Fibroblast of skin of left quadriceps (primary cell): ENCODE results near the gene MGMT.

Experiments
- DNase-seq, 2 experiments: peaks; one replicate each; pipeline ENCODE4 v3.0.0-alpha.2; 2013; ENCODE audit warnings: low read depth in 2 of 2

The MGMT gene

GRCh38 chr10:129622736-129623135, 155.7 kb downstream of the MGMT start:
- peak in 1 of 2 experiments; percentile 2 for DNase-seq

GRCh38 chr10:129624526-129624925, 157.5 kb downstream of the MGMT start:
- DNase-seq = no peak

- DNase-seq = no peak
Observed at GRCh38 chr10:129626309-129626708, 159.3 kb downstream of the MGMT start.

GRCh38 chr10:129626796-129627435, 159.9 kb downstream of the MGMT start:
- no peak for DNase-seq

- no peak for DNase-seq
Observed at GRCh38 chr10:129627442-129627841, 160.4 kb downstream of the MGMT start.

- no peak for DNase-seq
Observed at GRCh38 chr10:129628823-129629222, 161.8 kb downstream of the MGMT start.

- DNase-seq = no peak
Observed at GRCh38 chr10:129629911-129630310, 162.9 kb downstream of the MGMT start.

GRCh38 chr10:129631006-129631405, 164.0 kb downstream of the MGMT start:
- DNase-seq = no peak

GRCh38 chr10:129631870-129632623, 165.0 kb downstream of the MGMT start:
- no peak for DNase-seq

GRCh38 chr10:129637010-129637409, 170.0 kb downstream of the MGMT start:
- no peak for DNase-seq

GRCh38 chr10:129637846-129638245, 170.8 kb downstream of the MGMT start:
- DNase-seq = no peak

GRCh38 chr10:129641351-129641750, 174.3 kb downstream of the MGMT start:
- DNase-seq = no peak

- no peak for DNase-seq
Observed at GRCh38 chr10:129641982-129642381, 174.9 kb downstream of the MGMT start.

GRCh38 chr10:129642427-129642826, 175.4 kb downstream of the MGMT start:
- no peak for DNase-seq

- no peak for DNase-seq
Observed at GRCh38 chr10:129643266-129643665, 176.2 kb downstream of the MGMT start.

- DNase-seq = no peak
Observed at GRCh38 chr10:129645487-129645886, 178.4 kb downstream of the MGMT start.

- DNase-seq = no peak
Observed at GRCh38 chr10:129646973-129647372, 179.9 kb downstream of the MGMT start.

- no peak for DNase-seq
Observed at GRCh38 chr10:129647590-129647989, 180.5 kb downstream of the MGMT start.

- DNase-seq = no peak
Observed at GRCh38 chr10:129648856-129649255, 181.8 kb downstream of the MGMT start.

GRCh38 chr10:129652021-129652420, 185.0 kb downstream of the MGMT start:
- DNase-seq = no peak

GRCh38 chr10:129652521-129653201, 185.6 kb downstream of the MGMT start:
- no peak for DNase-seq

- no peak for DNase-seq
Observed at GRCh38 chr10:129653428-129653827, 186.4 kb downstream of the MGMT start.

GRCh38 chr10:129653861-129654260, 186.8 kb downstream of the MGMT start:
- DNase-seq = no peak
